ENCODE measurements around the gene TSNAX. TPM values are rescaled to one million over a fixed set of nuclear protein-coding genes. Genes with fewer than 3 reads are reported as not detected.

TSNAX gene
- total and polyA plus RNA-seq, 4 donors: 11.4 to 41.1 (median 32.5) TPM

DNA sequence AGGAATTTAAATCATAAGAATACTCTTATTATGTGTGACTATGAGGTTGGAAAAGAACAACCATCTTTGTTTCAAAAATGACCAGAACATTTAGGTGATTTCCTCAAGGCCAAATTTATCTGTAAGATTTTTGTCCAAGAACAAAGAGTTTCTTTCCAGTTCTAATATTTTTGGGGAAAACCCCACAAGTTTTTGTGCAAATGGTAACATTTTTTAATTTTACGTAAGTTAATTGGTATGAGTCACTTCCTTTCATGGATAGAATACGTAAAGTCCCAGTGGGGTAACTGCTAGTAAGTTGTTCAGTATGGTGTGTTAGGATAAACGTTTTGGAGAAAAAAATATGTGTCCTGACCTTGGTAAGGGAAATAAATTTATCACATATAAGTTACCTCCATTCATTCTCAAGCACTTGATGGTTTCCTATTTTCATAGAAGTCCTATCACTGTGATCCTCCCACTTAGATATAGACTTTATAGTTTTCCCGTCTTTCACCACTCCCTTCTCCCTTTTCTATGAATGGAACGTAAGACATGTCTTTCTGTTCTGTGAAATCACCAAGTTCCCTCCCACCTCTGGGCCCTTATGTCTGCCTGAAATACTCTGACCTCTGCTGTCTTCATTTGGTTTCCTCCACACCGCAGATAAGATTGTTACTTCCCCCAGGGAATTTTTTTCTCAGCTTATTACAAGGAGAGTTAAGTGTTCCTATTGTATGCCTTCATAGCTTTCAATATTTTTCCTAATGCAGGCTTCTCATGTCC, 34.9 kb upstream of the TSNAX start:
- 25 to 43% methylated on average over 6 of the region's 6 CpGs for WGBS, 2 donors
- Histone ChIP-seq H3K4me1 (ENCODE audit: control insufficient read depth in 5 of 5, insufficient read depth in 5 of 5, low read length in 5 of 5) (no peaks in the 10 kb centered on the region), H3K36me3 (ENCODE audit: control insufficient read depth in 4 of 4, insufficient read depth in 4 of 4, low read length in 4 of 4) (no peaks in the 10 kb centered on the region), H3K27ac (ENCODE audit: low read depth in 1 of 2, low read length in 1 of 2) (no peak overlapping the region), H3K9ac (ENCODE audit: insufficient read depth in 1 of 2, low read length in 2 of 2) (no peak overlapping the region), H3K27me3 (ENCODE audit: control insufficient read depth in 3 of 3, insufficient read depth in 3 of 3, low read length in 2 of 3) (no peaks in the 10 kb centered on the region), H3K4me3 (no peak overlapping the region), H3K9me3 (ENCODE audit: control insufficient read depth in 4 of 4, insufficient read depth in 3 of 4, low read length in 3 of 4) (peaks cover 0 to 2% (median under 1%) of the 10 kb centered on the region in 4 donors)
- ATAC-seq (ENCODE audit: insufficient read depth, low FRiP score) (no peak), DNase-seq (no peak)
- TF ChIP-seq CTCF (IDR thresholded peaks at IDR 0.05; ENCODE audit: control extremely low read depth, extremely low read depth): no peak

GRCh38 chr1:231494439-231495110, 33.9 kb upstream of the TSNAX start:
- Histone ChIP-seq H3K27ac (ENCODE audit: low read depth in 1 of 2, low read length in 1 of 2) (no peak overlapping the region), H3K4me1 (ENCODE audit: control insufficient read depth in 5 of 5, insufficient read depth in 5 of 5, low read length in 5 of 5) (no peaks in the 10 kb centered on the region), H3K9me3 (ENCODE audit: control insufficient read depth in 4 of 4, insufficient read depth in 3 of 4, low read length in 3 of 4) (peaks cover 0 to 11% (median 5%) of the 10 kb centered on the region in 4 donors), H3K4me3 (no peak overlapping the region), H3K27me3 (ENCODE audit: control insufficient read depth in 3 of 3, insufficient read depth in 3 of 3, low read length in 2 of 3) (no peaks in the 10 kb centered on the region), H3K9ac (ENCODE audit: insufficient read depth in 1 of 2, low read length in 2 of 2) (no peak overlapping the region), H3K36me3 (ENCODE audit: control insufficient read depth in 4 of 4, insufficient read depth in 4 of 4, low read length in 4 of 4) (no peaks in the 10 kb centered on the region)
- WGBS, 2 donors: 57 to 67% methylated on average over 1 of the region's 1 CpG
- ATAC-seq (ENCODE audit: insufficient read depth, low FRiP score) (no peak), DNase-seq (no peak)
- TF ChIP-seq CTCF (IDR thresholded peaks at IDR 0.05; ENCODE audit: control extremely low read depth, extremely low read depth): no peak

DNA sequence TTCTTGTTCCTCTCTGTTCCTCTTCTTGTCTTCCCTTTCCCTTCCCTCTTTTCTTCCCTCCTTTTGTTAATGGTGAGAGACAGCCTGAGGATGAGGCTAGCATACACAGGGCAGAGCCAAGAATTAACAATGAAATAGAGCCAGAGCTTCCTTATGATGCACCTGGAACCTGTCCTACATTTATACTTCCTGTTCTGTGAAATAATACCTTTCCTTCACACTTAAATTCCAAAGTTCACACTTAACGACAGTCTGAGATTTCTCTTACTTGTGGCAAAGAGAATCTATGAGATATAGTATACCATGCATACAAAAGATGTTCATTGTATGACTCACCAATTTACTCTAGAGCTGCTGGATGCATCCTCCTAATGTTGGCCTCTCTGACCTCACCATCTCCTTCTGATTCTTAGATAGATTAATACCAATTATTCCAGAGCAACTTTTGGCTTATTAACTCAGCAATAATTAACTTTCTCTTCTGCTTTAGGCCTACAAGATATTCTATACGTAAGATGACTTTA, 30.8 kb upstream of the TSNAX start:
- WGBS, 2 donors: 89 to 96% methylated on average over 2 of the region's 2 CpGs
- ATAC-seq (ENCODE audit: insufficient read depth, low FRiP score) (no peak), DNase-seq (no peak)
- Histone ChIP-seq H3K9ac (ENCODE audit: insufficient read depth in 1 of 2, low read length in 2 of 2) (no peak overlapping the region), H3K9me3 (ENCODE audit: control insufficient read depth in 4 of 4, insufficient read depth in 3 of 4, low read length in 3 of 4) (peaks cover 0 to 11% (median 5%) of the 10 kb centered on the region in 4 donors), H3K27ac (ENCODE audit: low read depth in 1 of 2, low read length in 1 of 2) (no peak overlapping the region), H3K36me3 (ENCODE audit: control insufficient read depth in 4 of 4, insufficient read depth in 4 of 4, low read length in 4 of 4) (no peaks in the 10 kb centered on the region), H3K27me3 (ENCODE audit: control insufficient read depth in 3 of 3, insufficient read depth in 3 of 3, low read length in 2 of 3) (no peaks in the 10 kb centered on the region), H3K4me3 (no peak overlapping the region), H3K4me1 (ENCODE audit: control insufficient read depth in 5 of 5, insufficient read depth in 5 of 5, low read length in 5 of 5) (no peaks in the 10 kb centered on the region)
- no peak for TF ChIP-seq CTCF (IDR thresholded peaks at IDR 0.05; ENCODE audit: control extremely low read depth, extremely low read depth)

All from lung (tissue), 12 donors.